Lung (tissue), 12 donors: ENCODE data around the gene ZFAND2B. TPM values are rescaled to one million over a fixed set of nuclear protein-coding genes. Genes with fewer than 3 reads are reported as not detected.

ENCODE experiments used
- ATAC-seq: fragments of 200-7000 bp; cut with Tn5 transposase; one replicate; pipeline ENCODE4 v1.9.1; 2020; ENCODE audit warnings: moderate number of reproducible peaks; ENCODE audit not compliant: insufficient read depth, low FRiP score
- DNase-seq, 3 donors: peaks; one replicate each; pipeline ENCODE4 v3.0.0-alpha.2; 2013 to 2017
- H3K27ac ChIP-seq, 2 donors: one replicate each; pipeline ENCODE4 v1.5.1; 2013; ENCODE audit warnings: mild to moderate bottlenecking in 2 of 2, moderate library complexity in 2 of 2, control low read depth in 1 of 2, inconsistent platforms in 1 of 2, low read depth in 1 of 2, low read length in 1 of 2
- H3K27me3 ChIP-seq, 3 donors: one replicate each; pipeline ENCODE4 v1.5.1; 2013; ENCODE audit warnings: low read length in 2 of 3; ENCODE audit not compliant: control insufficient read depth in 3 of 3, insufficient read depth in 3 of 3
- H3K36me3 ChIP-seq, 4 donors: one replicate each; pipeline ENCODE4 v1.5.1; 2013; ENCODE audit warnings: low read length in 4 of 4, mild to moderate bottlenecking in 1 of 4, moderate library complexity in 1 of 4; ENCODE audit not compliant: control insufficient read depth in 4 of 4, insufficient read depth in 4 of 4
- H3K4me1 ChIP-seq, 5 donors: one replicate each; pipeline ENCODE4 v1.5.1; 2013; ENCODE audit warnings: low read length in 5 of 5, mild to moderate bottlenecking in 2 of 5, moderate library complexity in 1 of 5; ENCODE audit not compliant: control insufficient read depth in 5 of 5, insufficient read depth in 5 of 5
- H3K4me3 ChIP-seq: one replicate; pipeline ENCODE4 v1.5.1; 2013; ENCODE audit warnings: mild to moderate bottlenecking, control low read depth, moderate library complexity
- H3K9ac ChIP-seq, 2 donors: one replicate each; pipeline ENCODE4 v1.5.1; 2013; ENCODE audit warnings: low read length in 2 of 2, control low read depth in 1 of 2; ENCODE audit not compliant: insufficient read depth in 1 of 2
- H3K9me3 ChIP-seq, 4 donors: one replicate each; pipeline ENCODE4 v1.5.1; 2013; ENCODE audit warnings: low read length in 3 of 4, mild to moderate bottlenecking in 1 of 4, moderate library complexity in 1 of 4; ENCODE audit not compliant: control insufficient read depth in 4 of 4, insufficient read depth in 3 of 4
- CTCF ChIP-seq: IDR thresholded peaks from 2 replicates; pipeline ENCODE4 v1.5.1; 2012; ENCODE audit warnings: mild to moderate bottlenecking; ENCODE audit errors: control extremely low read depth, extremely low read depth
- WGBS, 2 donors: extraction: QIAGEN DNeasy Blood & Tissue Kit; methylation state at CpG; one replicate each; pipeline ENCODE4 v1.1.7; 2013; 5-methylcytosine and 5-hydroxymethylcytosine counted together
- polyA plus RNA-seq, 2 donors: library from polyadenylated mRNA; stranded (reverse); fragments of 200-250 nt; gene quantifications; one replicate each; pipeline ENCODE4 v1.2.1, GENCODE V29; 2013
- total RNA-seq, 2 donors: library from RNA; depleted of rRNA in 1 of 2; stranded (reverse); fragments of >200 nt in 1 of 2; gene quantifications; one replicate each; pipeline ENCODE4 v1.2.1, GENCODE V29; 2014 to 2021
- donor health status: control.
- donor health status: control.
- donor health status: Bipolar disorder and iron deficiency.
- donor health status: healthy.
- donor health status: DM: yes; HTN: yes; CAD: no.

ZFAND2B gene
- total and polyA plus RNA-seq, 4 donors = 28.2 to 45.1 (median 39.6) TPM

DNA sequence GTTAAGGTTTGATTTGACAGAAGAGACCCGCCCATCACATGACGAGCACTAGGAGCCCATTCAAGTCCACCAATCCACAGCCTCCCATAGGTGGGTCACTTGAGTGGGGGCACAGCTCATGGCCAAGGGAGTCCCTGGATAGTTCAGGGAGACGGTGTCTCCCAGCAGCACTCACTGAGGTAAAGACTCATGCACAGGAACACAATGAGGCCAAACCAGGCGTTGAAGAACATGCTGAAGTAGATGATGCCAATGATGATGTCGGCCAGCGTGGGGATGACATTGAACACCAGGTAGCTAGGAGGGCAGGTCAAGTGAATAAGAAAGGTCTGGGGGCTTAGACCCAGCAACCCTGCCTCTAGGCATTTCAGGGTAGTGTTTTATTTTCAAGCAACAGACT is 8.2 kb downstream of the ZFAND2B start:
- Histone ChIP-seq H3K4me3 (no peak overlapping the region), H3K27me3 (no peaks in the 10 kb centered on the region), H3K9ac (no peak overlapping the region), H3K36me3 (peaks cover 4 to 40% (median 28%) of the 10 kb centered on the region in 4 donors), H3K4me1 (peaks cover 0 to 22% (median 11%) of the 10 kb centered on the region in 5 donors), H3K27ac (no peak overlapping the region), H3K9me3 (no peaks in the 10 kb centered on the region)
- ATAC-seq = no peak
- 92 to 98% methylated on average over 6 of the region's 6 CpGs for WGBS, 2 donors
- DNase-seq = no peak
- TF ChIP-seq CTCF = no peak

DNA sequence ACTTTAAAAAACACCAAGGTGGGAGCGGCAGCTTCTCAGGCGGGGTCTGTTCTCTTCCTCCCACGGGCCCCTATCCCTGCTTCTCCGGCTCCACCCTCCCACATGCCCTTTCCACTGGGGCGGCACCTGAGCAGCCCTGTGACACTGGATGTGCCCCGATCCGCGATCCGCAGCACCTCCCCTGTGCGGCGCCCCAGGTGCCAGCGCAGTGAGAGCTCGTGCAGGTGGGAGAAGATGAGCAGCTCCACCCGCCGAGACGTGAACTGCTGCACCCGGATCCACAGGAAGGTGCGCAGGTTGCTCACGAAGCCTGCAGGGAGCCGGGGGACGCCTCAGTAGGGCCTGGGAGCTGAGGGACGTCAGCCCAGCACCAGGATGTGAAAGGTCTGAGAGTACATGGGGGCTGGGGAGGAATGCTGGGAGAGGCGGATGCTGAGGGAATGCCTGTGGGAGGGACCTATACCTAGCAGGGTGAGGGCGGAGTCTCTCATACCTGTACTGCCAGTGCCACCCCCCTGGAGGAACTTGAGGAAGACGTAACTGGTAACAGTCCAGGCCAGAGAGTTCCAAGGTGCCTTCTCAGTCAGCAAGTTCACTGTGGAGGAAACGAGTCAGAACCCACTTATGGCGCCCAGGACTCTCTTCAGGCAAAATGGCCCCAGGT is 9.4 kb downstream of the ZFAND2B start:
- no peak overlapping the region for H3K9ac ChIP-seq
- H3K27ac ChIP-seq = no peak overlapping the region
- TF ChIP-seq CTCF = no peak
- DNase-seq (no peak), ATAC-seq (no peak)
- WGBS, 2 donors = 92 to 94% methylated on average over 27 of the region's 27 CpGs
- H3K27me3 ChIP-seq = no peaks in the 10 kb centered on the region
- H3K4me3 ChIP-seq = no peak overlapping the region
- H3K4me1 ChIP-seq = peaks cover 0 to 26% (median 11%) of the 10 kb centered on the region in 5 donors
- peaks cover 0 to 42% (median 36%) of the 10 kb centered on the region in 4 donors for H3K36me3 ChIP-seq
- no peaks in the 10 kb centered on the region for H3K9me3 ChIP-seq

GRCh38 chr2:219216535-219216915 is 9.9 kb downstream of the ZFAND2B start:
- Histone ChIP-seq H3K27ac (no peak overlapping the region), H3K4me1 (peaks cover 0 to 26% (median 11%) of the 10 kb centered on the region in 5 donors), H3K27me3 (no peaks in the 10 kb centered on the region), H3K9me3 (no peaks in the 10 kb centered on the region), H3K9ac (no peak overlapping the region), H3K36me3 (peaks cover under 1 to 43% (median 41%) of the 10 kb centered on the region in 4 donors), H3K4me3 (no peak overlapping the region)
- no peak for TF ChIP-seq CTCF
- 92% methylated on average over 6 of the region's 6 CpGs for WGBS, 2 donors
- DNase-seq = no peak
- no peak for ATAC-seq

- no peak for TF ChIP-seq CTCF
- H3K27ac ChIP-seq = peak overlapping the region; percentile 83 to 87
- peak; percentile 69 to 83 (median 80) for DNase-seq
- no peaks in the 10 kb centered on the region for H3K9me3 ChIP-seq
- H3K36me3 ChIP-seq = peaks cover 8 to 50% (median 47%) of the 10 kb centered on the region in 4 donors
- ATAC-seq = peak; percentile 27
- WGBS, 2 donors = 0 to 1% methylated on average over 37 of the region's 37 CpGs
- H3K27me3 ChIP-seq = no peaks in the 10 kb centered on the region
- peaks cover 0 to 26% (median 11%) of the 10 kb centered on the region in 5 donors for H3K4me1 ChIP-seq
- peak overlapping the region; percentile 44 for H3K4me3 ChIP-seq
- H3K9ac ChIP-seq = peak overlapping the region; percentile 17 to 40
Measured at GRCh38 chr2:219218217-219218731, 11.7 kb downstream of the ZFAND2B start.
